HepG2 (cell line): ENCODE results near the gene C14orf93. TPM values are rescaled to one million over a fixed set of nuclear protein-coding genes. Genes with fewer than 3 reads are reported as not detected.
A peak's percentile ranks its signal among the peaks of the same experiment; 100 is the strongest.

Experiments
- AKAP8 ChIP-seq: sonication (generic); formaldehyde crosslinking; IDR thresholded peaks from 2 replicates; pipeline ENCODE4 v1.5.1; 2020; ENCODE audit warnings: mild to moderate bottlenecking, missing genetic modification reagents
- ATF3 ChIP-seq: sonication (generic); formaldehyde crosslinking; IDR thresholded peaks from 2 replicates; pipeline ENCODE4 v1.4.0; 2020; ENCODE audit warnings: missing genetic modification reagents
- CSRNP2 ChIP-seq: sonication (generic); formaldehyde crosslinking; conservative IDR thresholded peaks from 2 replicates; pipeline ENCODE4 v1.8.0; 2022; ENCODE audit warnings: low read depth, missing genetic modification reagents
- DNMT3B ChIP-seq: conservative IDR thresholded peaks from 2 replicates; pipeline ENCODE4 v1.6.1; 2016; ENCODE audit warnings: missing biosample characterization, control low read depth
- EED ChIP-seq: sonication (generic); formaldehyde crosslinking; IDR thresholded peaks from 2 replicates; pipeline ENCODE4 v1.5.0; 2020; ENCODE audit warnings: mild to moderate bottlenecking, missing genetic modification reagents
- EP300 ChIP-seq, 3 experiments: sonication (generic) in 1 of 3; formaldehyde crosslinking in 1 of 3; IDR thresholded peaks; 2 replicates each; pipeline versions ENCODE4 v1.5.1 to v1.6.1; 2011 to 2020; ENCODE audit warnings: low read depth in 2 of 3, low read length in 2 of 3, borderline replicate concordance in 1 of 3, improper control_type of control experiment in 1 of 3, mild to moderate bottlenecking in 1 of 3, missing genetic modification reagents in 1 of 3, moderate library complexity in 1 of 3
- GATAD2A ChIP-seq: IDR thresholded peaks from 2 replicates; pipeline ENCODE4 v1.6.1; 2016
- HCFC1 ChIP-seq: fragments of 150-350 bp; IDR thresholded peaks from 2 replicates; pipeline ENCODE4 v1.6.1; 2014; ENCODE audit warnings: low read depth, low read length
- HOXA7 ChIP-seq: sonication (generic); formaldehyde crosslinking; IDR thresholded peaks from 2 replicates; pipeline ENCODE4 v1.8.1; 2022; ENCODE audit warnings: mild to moderate bottlenecking, missing genetic modification reagents, moderate library complexity
- ISX ChIP-seq: sonication (generic); formaldehyde crosslinking; conservative IDR thresholded peaks from 2 replicates; pipeline ENCODE4 v1.5.0; 2020; ENCODE audit warnings: missing genetic modification reagents
- KLF13 ChIP-seq: sonication (generic); formaldehyde crosslinking; IDR thresholded peaks from 2 replicates; pipeline ENCODE4 v1.4.0; 2020; ENCODE audit warnings: mild to moderate bottlenecking, missing genetic modification reagents
- MAZ ChIP-seq, 2 experiments: sonication (generic) in 1 of 2; formaldehyde crosslinking in 1 of 2; IDR thresholded peaks; 2 replicates each; pipeline versions ENCODE4 v1.5.0 to v1.6.1; 2012 to 2020; ENCODE audit warnings: low read depth in 2 of 2, mild to moderate bottlenecking in 2 of 2, borderline replicate concordance in 1 of 2, improper control_type of control experiment in 1 of 2, low read length in 1 of 2, missing genetic modification reagents in 1 of 2, moderate library complexity in 1 of 2
- MBD4 ChIP-seq: IDR thresholded peaks from 2 replicates; pipeline ENCODE4 v1.6.1; 2012; ENCODE audit warnings: low read length, inconsistent platforms, borderline replicate concordance
- MIER3 ChIP-seq: IDR thresholded peaks from 2 replicates; pipeline ENCODE4 v1.6.1; 2016; ENCODE audit warnings: missing compliant biosample characterization, borderline replicate concordance
- PHF5A ChIP-seq: IDR thresholded peaks from one replicate; pipeline ENCODE4 v1.6.1; 2018; ENCODE audit warnings: low read depth, missing genetic modification reagents; ENCODE audit not compliant: unreplicated experiment
- POLR2G ChIP-seq: fragments of 200-400 bp; formaldehyde crosslinking; IDR thresholded peaks from 2 replicates; pipeline ENCODE4 v1.6.1; 2018; ENCODE audit warnings: mild to moderate bottlenecking, low read depth, low read length, moderate library complexity
- REL ChIP-seq: sonication (generic); formaldehyde crosslinking; conservative IDR thresholded peaks from 2 replicates; pipeline ENCODE4 v1.8.0; 2022; ENCODE audit warnings: mild to moderate bottlenecking, missing genetic modification reagents, moderate library complexity
- SIX1 ChIP-seq: sonication (generic); formaldehyde crosslinking; IDR thresholded peaks from 2 replicates; pipeline ENCODE4 v1.4.0; 2020; ENCODE audit warnings: missing genetic modification reagents, borderline replicate concordance
- SMAD3 ChIP-seq: sonication (generic); formaldehyde crosslinking; IDR thresholded peaks from 2 replicates; pipeline ENCODE4 v1.4.0; 2020; ENCODE audit warnings: missing genetic modification reagents
- THYN1 ChIP-seq: sonication (generic); formaldehyde crosslinking; IDR thresholded peaks from 2 replicates; pipeline ENCODE4 v1.8.1; 2023; ENCODE audit warnings: low read depth, mild to moderate bottlenecking, moderate library complexity, missing genetic modification reagents, borderline replicate concordance
- ZNF24 ChIP-seq: fragments of 450-650 bp; IDR thresholded peaks from 2 replicates; pipeline ENCODE4 v1.6.1; 2017; ENCODE audit warnings: antibody characterized with exemption, mild to moderate bottlenecking
- ZNF337 ChIP-seq: sonication (generic); formaldehyde crosslinking; IDR thresholded peaks from 2 replicates; pipeline ENCODE4 v1.5.1; 2020; ENCODE audit warnings: missing genetic modification reagents, low read depth, mild to moderate bottlenecking, borderline replicate concordance
- ZNF562 ChIP-seq: sonication (generic); formaldehyde crosslinking; IDR thresholded peaks from 2 replicates; pipeline ENCODE4 v1.8.0; 2022; ENCODE audit warnings: missing genetic modification reagents, borderline replicate concordance
- ZNF563 ChIP-seq: sonication (generic); formaldehyde crosslinking; IDR thresholded peaks from 2 replicates; pipeline ENCODE4 v1.8.0; 2022; ENCODE audit warnings: mild to moderate bottlenecking, moderate library complexity, missing genetic modification reagents
- ZNF569 ChIP-seq: sonication (generic); formaldehyde crosslinking; IDR thresholded peaks from 2 replicates; pipeline ENCODE4 v1.5.0; 2020; ENCODE audit warnings: mild to moderate bottlenecking, missing genetic modification reagents, moderate library complexity, borderline replicate concordance
- ZNF678 ChIP-seq: sonication (generic); formaldehyde crosslinking; IDR thresholded peaks from 2 replicates; pipeline ENCODE4 v1.4.0; 2020; ENCODE audit warnings: mild to moderate bottlenecking, missing genetic modification reagents
- ZNF776 ChIP-seq: sonication (generic); formaldehyde crosslinking; IDR thresholded peaks from 2 replicates; pipeline ENCODE4 v1.4.0; 2020; ENCODE audit warnings: mild to moderate bottlenecking, missing genetic modification reagents
- ZSCAN30 ChIP-seq: sonication (generic); formaldehyde crosslinking; IDR thresholded peaks from 2 replicates; pipeline ENCODE4 v1.5.0; 2020; ENCODE audit warnings: mild to moderate bottlenecking, missing genetic modification reagents
- ZUFSP ChIP-seq: sonication (generic); formaldehyde crosslinking; IDR thresholded peaks from 2 replicates; pipeline ENCODE4 v1.9.0; 2021; ENCODE audit warnings: missing genetic modification reagents, mild to moderate bottlenecking, borderline replicate concordance
- polyA plus RNA-seq, 8 experiments: library from polyadenylated mRNA; depleted of rRNA in 3 of 8; stranded (reverse) in 7 of 8; unstranded in 1 of 8; fragments of >200 nt; fragmentation: Illumina TruSeq in 4 of 8; extraction: Trizol in 4 of 8; gene quantifications; 2 replicates each; pipeline versions ENCODE4 v1.2.1 to v1.2.3, GENCODE V29; 2011 to 2016; ENCODE audit warnings: low read depth in 4 of 8, missing spikeins in 1 of 8, mixed read lengths in 1 of 8; ENCODE audit not compliant: insufficient read depth in 1 of 8
- total RNA-seq, 5 experiments: library from RNA; depleted of rRNA; stranded (reverse); fragments of >200 nt; fragmentation: Illumina TruSeq; extraction: Trizol; gene quantifications; 2 replicates each; pipeline ENCODE4 v1.2.3, GENCODE V29; 2016; ENCODE audit warnings: low read depth in 1 of 5

The C14orf93 gene
- total and polyA plus RNA-seq, 2 of the 13 experiments (the other 11 are each of a cell fraction or from before 2014, with no cell fraction given), result 11.4 to 22.5 TPM

- TF ChIP-seq ZNF562 (no peak), ATF3 (peak; percentile 49; the same call in 1 of the 2 replicates), ISX (CRISPR knock-in tag) (no peak), POLR2G (peak; percentile 73), CSRNP2 (CRISPR knock-in tag) (no peak), ZNF24 (no peak), HCFC1 (no peak), MBD4 (no peak), HOXA7 (CRISPR knock-in tag) (no peak), ZNF776 (CRISPR knock-in tag) (no peak), ZUFSP (no peak), PHF5A (CRISPR knock-in tag) (peak; percentile 32), ZNF337 (CRISPR knock-in tag) (no peak), ZNF563 (CRISPR knock-in tag) (no peak), THYN1 (CRISPR knock-in tag) (no peak), REL (no peak), MAZ (IDR thresholded peaks at IDR 0.05; ENCODE audit: borderline replicate concordance, low read depth, low read length) (peak; percentile 99), MAZ (CRISPR knock-in tag; IDR thresholded peaks at IDR 0.05; ENCODE audit: low read depth) (peak; percentile 99), ZSCAN30 (CRISPR knock-in tag) (no peak), ZNF678 (CRISPR knock-in tag) (0 out of 2 replicates have a peak, but pooled peaks have one; percentile 12), GATAD2A (CRISPR knock-in tag) (no peak), ZNF569 (CRISPR knock-in tag) (no peak), AKAP8 (CRISPR knock-in tag) (peak; percentile 92), KLF13 (CRISPR knock-in tag) (no peak), SMAD3 (CRISPR knock-in tag) (no peak; the same call in 1 of the 2 replicates), MIER3 (peak; percentile 45; the same call in 1 of the 2 replicates), EED (CRISPR knock-in tag) (no peak), EP300 (IDR thresholded peaks at IDR 0.05; ENCODE audit: low read depth in 2 of 2, low read length in 2 of 2) (peak; percentile 44 to 70), EP300 (CRISPR knock-in tag; IDR thresholded peaks at IDR 0.05; ENCODE audit: borderline replicate concordance) (peak; percentile 55; the same call in 1 of the 2 replicates), SIX1 (CRISPR knock-in tag) (no peak), DNMT3B (CRISPR knock-in tag) (no peak; the same call in 1 of the 2 replicates)
These were observed 29.3 kb downstream of the C14orf93 start (continued) for GRCh38 chr14:22980672-22981089.
